DMS53 treated with DMSO at 0.1 percent for 48 hours (cell line): ENCODE measurements around the gene ZNF710.

Experiments used
- DNase-seq: peaks from one replicate; lab custom pipeline; 2025; ENCODE audit not compliant: unreplicated experiment; lab: John Stamatoyannopoulos, UW

The ZNF710 gene

DNA sequence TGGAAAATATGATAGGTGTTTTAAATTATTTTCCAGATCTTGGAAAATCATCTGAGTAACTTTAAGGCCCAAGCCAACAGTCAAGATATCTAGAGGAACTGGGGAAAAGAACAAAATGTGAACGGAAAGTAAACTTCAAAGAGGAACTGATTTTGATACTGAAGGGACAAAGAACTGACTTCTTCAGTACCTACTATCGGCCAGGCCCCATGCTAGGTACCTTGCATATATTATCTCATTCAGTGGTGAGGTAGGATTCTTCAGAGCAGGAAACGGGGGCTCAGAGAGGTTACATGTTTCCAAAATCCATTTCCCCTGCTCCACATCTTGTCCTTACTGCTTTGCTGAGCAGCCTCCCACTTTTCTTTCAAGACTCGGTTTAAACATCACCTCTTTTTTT, 9.8 kb upstream of the ZNF710 start:
- DNase-seq = no peak

DNA sequence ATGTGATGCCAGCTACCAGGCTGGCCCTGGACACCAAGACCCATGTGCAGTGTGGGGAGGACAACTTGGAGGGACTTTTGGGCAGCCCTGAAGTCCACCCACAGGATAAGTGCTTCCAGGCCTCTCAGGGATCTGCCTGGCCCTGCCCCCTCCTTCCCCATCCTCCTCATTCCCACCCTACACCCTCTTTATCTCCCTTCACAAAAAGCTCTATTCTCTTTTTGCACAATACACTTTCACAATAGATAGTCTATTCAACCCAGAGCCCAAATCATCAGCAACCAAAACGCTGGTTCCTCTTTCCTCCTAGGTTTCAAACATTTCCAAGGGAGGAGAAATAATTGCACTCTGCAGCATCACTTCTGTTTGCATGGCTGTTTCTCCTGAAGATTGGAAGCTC, 7.8 kb upstream of the ZNF710 start:
- DNase-seq = no peak

GRCh38 chr15:89997079-89997478, 4.0 kb upstream of the ZNF710 start:
- DNase-seq = no peak

DNA sequence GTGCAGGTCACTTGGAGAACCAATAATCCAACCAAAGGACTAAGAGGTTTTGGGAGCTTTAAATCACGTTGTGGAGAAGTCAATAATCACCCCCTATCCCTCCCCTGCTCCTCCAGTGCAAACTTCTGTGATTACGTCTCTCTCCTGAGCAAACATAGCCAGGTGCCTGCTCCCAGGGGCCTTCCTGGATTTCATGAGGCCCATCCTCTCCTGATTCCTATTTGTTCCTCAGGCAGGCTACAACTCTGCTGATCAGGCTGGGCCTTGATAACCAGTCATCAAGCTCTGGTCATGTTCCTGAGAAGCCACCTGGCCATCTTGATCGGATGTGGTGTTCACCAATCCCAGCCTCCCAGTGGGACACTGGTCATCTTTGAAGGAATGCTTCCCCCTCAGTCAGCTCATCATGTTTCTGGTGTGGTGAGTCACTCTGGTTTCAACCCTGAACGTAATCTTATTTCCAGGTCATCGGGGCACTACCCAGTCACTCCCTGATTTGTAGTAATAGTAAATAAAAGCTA, 2.9 kb upstream of the ZNF710 start:
- DNase-seq = peak; percentile 79

- DNase-seq = no peak
Observed at GRCh38 chr15:89998923-89999675, 2.0 kb upstream of the ZNF710 start.

DNA sequence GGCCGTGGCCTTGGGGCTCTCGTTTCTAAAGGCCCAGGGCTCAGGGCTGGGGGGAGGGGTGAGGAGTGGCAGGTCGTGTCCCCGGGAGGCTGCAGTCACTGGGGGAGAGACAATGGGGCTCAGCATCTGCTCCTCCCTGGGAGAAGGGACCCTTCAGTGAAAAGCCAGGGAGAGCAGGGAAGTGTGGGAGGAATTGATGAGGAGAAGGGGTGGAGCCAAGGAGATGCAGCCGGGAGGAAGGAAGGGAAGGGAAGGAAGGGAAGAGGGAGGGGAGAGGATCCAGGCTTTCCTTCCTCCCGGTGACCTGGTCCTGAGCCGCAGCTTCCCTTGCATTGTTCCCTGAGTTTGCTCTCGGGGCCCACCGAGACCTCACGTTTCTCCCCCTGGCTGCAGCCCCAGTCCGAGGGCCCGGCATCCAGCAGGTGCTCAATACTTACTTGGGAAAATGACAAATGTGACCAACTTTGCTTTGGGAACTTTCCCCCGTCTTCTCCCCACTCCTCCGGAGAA, 1.4 kb upstream of the ZNF710 start:
- DNase-seq = no peak

DNA sequence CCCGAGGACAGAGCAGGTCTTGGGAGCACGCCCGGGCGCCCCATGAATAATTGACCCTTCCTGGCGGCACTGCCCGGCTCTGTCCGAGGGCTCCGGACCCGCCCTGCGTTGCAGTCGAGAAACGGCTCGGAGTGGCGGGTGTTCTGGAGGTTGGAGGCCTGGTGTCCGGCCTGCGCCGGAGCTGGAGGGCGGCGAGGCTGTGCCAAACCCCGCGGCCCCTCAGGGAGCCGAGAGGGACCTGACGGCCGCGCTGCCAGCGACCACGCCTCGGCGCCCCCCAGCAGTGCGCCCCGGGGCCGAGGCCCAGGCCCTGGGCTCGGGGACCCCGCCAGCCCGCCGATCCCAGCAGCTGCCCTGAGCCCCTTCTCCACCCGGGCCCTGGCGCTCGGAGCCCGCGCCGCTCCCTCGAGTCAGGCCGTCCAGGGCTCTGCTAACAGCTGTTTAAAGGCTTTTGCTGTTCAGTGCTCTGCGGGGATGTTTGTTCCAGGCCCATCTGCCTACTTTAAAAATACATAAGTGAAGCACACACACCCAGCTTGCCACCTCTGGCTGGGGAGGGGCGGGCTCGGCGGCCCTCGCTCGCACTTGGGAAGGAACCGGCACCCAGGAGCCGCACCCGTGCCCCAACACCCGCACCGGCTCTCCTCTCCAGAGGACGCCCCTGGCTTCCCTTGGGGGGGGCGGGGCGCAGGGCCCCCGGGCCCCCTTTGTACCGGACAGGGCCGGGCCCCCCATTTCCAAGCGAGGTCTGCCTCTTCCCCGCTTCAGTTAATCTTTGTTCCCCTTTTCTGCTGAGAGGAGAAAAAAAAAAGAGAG, 730 bp upstream of the ZNF710 start:
- no peak for DNase-seq

- DNase-seq = no peak
Observed at GRCh38 chr15:90001683-90002427, 731 bp downstream of the ZNF710 start.

GRCh38 chr15:90002428-90002844, 1.3 kb downstream of the ZNF710 start:
- DNase-seq = no peak

- DNase-seq = no peak
Observed at GRCh38 chr15:90003736-90004135, 2.6 kb downstream of the ZNF710 start.

DNA sequence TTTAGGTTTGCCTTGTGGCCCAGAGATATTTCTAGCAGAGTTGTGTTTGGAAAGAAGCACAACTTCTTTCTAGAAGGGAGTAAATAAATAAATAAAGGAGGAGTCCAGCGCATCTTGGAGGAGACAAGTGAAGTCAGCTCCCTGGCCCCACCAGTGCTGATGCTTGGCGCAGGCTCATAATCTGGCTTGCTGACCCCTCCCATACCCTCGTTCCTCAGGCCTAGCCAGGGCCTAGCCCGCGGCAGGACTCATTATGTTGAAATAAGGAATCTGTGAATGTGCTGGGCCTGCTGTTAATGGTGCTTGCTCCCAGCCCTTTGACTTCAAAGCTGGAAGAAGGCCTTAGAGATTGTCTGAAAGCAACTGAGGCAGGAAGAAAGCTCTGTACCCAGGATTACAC, 3.1 kb downstream of the ZNF710 start:
- DNase-seq = no peak

DNA sequence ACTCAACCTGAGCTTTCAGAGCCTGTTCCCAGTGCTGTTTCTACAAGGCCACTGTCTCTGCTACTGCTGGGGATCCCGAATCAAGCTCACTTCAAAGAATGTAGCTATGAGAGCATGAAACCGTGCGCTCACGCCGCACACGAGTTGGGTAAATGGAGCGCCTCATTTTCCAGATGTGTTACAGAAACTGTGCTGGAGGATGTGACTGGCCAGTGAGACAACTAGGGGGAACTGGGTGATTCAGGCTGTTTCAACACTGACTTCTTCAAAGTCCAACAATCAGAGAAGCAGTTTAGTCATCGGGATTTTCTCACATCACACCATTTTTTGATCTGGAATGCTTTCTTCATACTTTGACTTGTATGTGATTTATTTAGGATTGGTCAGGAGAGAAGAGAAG, 3.5 kb downstream of the ZNF710 start:
- no peak for DNase-seq

- DNase-seq = no peak
Observed at GRCh38 chr15:90006217-90007075, 5.3 kb downstream of the ZNF710 start.

DNA sequence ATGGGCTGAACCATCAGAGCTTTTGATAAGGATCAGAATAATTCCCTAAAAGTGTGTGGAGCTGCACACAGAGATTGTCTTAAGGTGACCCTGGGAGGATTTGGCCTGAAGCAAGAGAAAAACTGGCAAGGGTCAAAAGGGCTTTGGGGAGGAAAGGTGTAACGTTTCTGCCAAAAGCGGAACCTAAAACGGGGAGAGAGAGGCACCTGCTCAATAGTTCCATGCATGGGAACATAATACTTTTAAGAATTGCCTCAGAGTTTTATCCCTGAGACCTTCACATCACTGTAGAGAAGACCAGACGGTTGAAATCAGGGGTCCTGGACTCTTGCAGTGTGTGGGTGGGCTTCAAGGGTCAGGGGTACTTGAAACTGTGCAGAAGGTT, 5.9 kb downstream of the ZNF710 start:
- DNase-seq = no peak

DNA sequence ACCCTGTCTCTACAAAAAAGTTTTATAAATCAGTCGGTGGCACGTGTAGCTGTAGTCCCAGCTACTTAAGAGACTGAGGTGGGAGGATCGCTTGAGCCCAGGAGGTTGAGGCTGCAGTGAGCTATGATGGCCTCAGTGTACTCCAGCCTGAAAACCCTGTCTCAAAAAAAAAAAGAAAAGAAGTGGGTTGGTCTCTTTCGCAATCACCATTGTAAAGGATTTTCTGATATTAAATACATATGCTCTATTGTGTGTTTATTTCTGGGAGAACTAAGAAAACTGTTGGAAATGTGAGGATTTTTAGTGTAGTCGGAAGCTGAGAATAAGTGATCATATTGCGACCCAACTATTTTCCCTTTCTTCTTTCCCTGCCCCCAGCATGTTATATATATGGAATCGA, 7.5 kb downstream of the ZNF710 start:
- DNase-seq = no peak

DNA sequence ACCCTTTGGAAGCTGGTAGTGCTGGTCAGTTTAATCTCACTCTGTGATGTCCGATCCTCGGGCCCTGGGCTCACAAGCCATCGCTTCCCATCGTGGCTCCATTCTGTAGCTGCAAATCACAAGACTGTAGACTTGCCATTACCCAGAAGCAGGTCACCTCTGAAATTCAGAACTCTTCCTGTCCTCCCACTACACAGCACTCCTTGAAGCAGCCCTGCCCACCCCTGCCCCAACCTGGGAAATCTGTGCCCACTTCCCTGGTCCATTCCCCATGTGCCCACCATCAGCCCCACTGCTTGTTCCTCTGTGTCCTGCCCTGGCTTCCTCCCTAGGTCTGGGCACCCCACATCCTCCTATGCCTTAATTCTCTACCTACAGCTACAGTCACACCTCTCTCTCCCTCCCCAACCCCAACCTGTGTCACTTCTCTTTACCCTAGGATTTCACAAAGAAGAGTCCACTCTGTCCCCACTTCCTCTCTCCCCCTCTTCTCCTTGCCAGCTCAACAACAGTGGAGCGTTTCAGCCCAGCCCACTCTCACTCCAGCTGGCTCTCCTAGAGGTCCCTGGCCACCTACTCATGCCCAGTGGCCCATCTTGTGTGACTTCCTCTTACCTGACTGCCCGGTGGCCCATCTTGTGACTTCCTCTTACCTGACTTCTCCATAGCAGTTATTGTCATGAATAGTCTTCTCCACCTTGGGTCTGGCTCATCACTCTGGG, 8.3 kb downstream of the ZNF710 start:
- DNase-seq = no peak

- no peak for DNase-seq
Observed at GRCh38 chr15:90011705-90012104, 10.6 kb downstream of the ZNF710 start.

GRCh38 chr15:90013503-90013937, 12.4 kb downstream of the ZNF710 start:
- no peak for DNase-seq

GRCh38 chr15:90015294-90015693, 14.2 kb downstream of the ZNF710 start:
- no peak for DNase-seq

DNA sequence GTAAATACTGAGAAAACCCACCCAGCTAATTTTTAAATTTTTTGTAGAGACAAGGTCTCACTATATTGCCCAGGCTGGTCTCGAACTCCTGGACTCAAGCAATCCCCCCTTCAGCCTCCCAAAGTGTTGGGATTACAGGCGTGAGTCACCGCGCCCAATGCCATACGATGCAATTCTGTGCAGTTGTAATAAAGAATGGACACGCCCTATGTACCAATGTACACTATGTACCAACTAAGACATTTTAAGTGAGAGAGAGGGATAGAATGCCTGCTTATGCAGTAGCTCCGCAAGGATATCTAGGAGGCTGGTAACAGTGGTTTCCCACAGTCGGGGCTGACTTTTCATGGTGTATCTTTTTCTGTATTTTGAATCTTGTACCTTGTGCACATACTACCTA, 14.6 kb downstream of the ZNF710 start:
- no peak for DNase-seq
